Keratinocyte (primary cell): ENCODE data around the gene CNNM2. TPM values are rescaled to one million over a fixed set of nuclear protein-coding genes. Genes with fewer than 3 reads are reported as not detected.
"Not testable (repeated sequence)": the region's sequence is repeated elsewhere in the genome, so short reads cannot be mapped to it uniquely, and the experiment has no call there.

Experiments
- DNase-seq: peaks from one replicate; pipeline ENCODE4 v3.0.0-alpha.2; 2011; ENCODE audit warnings: low read depth, missing footprints, low spot score
- FAIRE-seq: peaks from 2 replicates; lab custom pipeline; 2011; peaks lifted over from hg19 to GRCh38; lab: Jason Lieb, UNC
- H2AFZ ChIP-seq: 2 replicates; pipeline ENCODE4 v1.6.0; 2012; ENCODE audit warnings: low read length, control low read depth, inconsistent platforms; ENCODE audit not compliant: control insufficient read depth
- H3K27ac ChIP-seq: 2 replicates; pipeline ENCODE4 v1.5.1; 2011; ENCODE audit warnings: low read length; ENCODE audit not compliant: control insufficient read depth, insufficient read depth
- H3K27me3 ChIP-seq: 3 replicates; pipeline ENCODE4 v1.6.0; 2011; ENCODE audit warnings: low read length; ENCODE audit not compliant: control insufficient read depth, insufficient read depth; ENCODE audit errors: extremely low read depth
- H3K36me3 ChIP-seq, 2 experiments: 2 replicates in 1 of 2; 3 replicates in 1 of 2; pipeline ENCODE4 v1.5.1; 2011; ENCODE audit warnings: low read length in 2 of 2, mild to moderate bottlenecking in 1 of 2; ENCODE audit not compliant: control insufficient read depth in 2 of 2, insufficient read depth in 2 of 2; ENCODE audit errors: extremely low read depth in 1 of 2
- H3K4me1 ChIP-seq: 3 replicates; pipeline ENCODE4 v1.5.1; 2011; ENCODE audit warnings: low read length; ENCODE audit not compliant: control insufficient read depth, insufficient read depth; ENCODE audit errors: extremely low read depth
- H3K4me2 ChIP-seq: 3 replicates; pipeline ENCODE4 v1.6.0; 2011; ENCODE audit warnings: low read depth, low read length; ENCODE audit not compliant: control insufficient read depth, insufficient read depth; ENCODE audit errors: extremely low read depth
- H3K4me3 ChIP-seq, 3 experiments: fragments of 200-600 bp in 1 of 3; sonication (generic) in 1 of 3; 2 replicates in 2 of 3; 3 replicates in 1 of 3; pipeline ENCODE4 v1.5.1; 2011 to 2016; ENCODE audit warnings: low read length in 3 of 3, mild to moderate bottlenecking in 3 of 3, control low read depth in 2 of 3, inconsistent platforms in 1 of 3, low read depth in 1 of 3, mixed read lengths in 1 of 3, mixed run types in 1 of 3, moderate library complexity in 1 of 3; ENCODE audit not compliant: control insufficient read depth in 2 of 3, insufficient read depth in 2 of 3; ENCODE audit errors: extremely low read depth in 1 of 3
- H3K79me2 ChIP-seq: 2 replicates; pipeline ENCODE4 v1.6.0; 2012; ENCODE audit warnings: low read length; ENCODE audit not compliant: control insufficient read depth, insufficient read depth
- H3K9ac ChIP-seq: 3 replicates; pipeline ENCODE4 v1.6.0; 2011; ENCODE audit warnings: low read length; ENCODE audit not compliant: control insufficient read depth, insufficient read depth; ENCODE audit errors: extremely low read depth
- H3K9me1 ChIP-seq: 3 replicates; pipeline ENCODE4 v1.6.0; 2011; ENCODE audit warnings: low read length; ENCODE audit not compliant: control insufficient read depth, insufficient read depth; ENCODE audit errors: extremely low read depth
- H3K9me3 ChIP-seq: 2 replicates; pipeline ENCODE4 v1.5.1; 2012; ENCODE audit warnings: low read depth, low read length; ENCODE audit not compliant: control insufficient read depth
- H4K20me1 ChIP-seq: 3 replicates; pipeline ENCODE4 v1.6.0; 2011; ENCODE audit warnings: low read length; ENCODE audit not compliant: control insufficient read depth, insufficient read depth; ENCODE audit errors: extremely low read depth
- EZH2 ChIP-seq: IDR thresholded peaks from one replicate; pipeline ENCODE4 v1.6.1; 2012; ENCODE audit warnings: inconsistent platforms, mild to moderate bottlenecking, low read length, moderate library complexity
- dilution Hi-C: fragments of 300-500 bp; cut with MboI; formaldehyde crosslinking; loops from one replicate; pipeline ENCODE4 v1.7.0; 2020; ENCODE audit warnings: low sequenced_read_pairs; ENCODE audit not compliant: extremely low pct_ligation_motif_present
- polyA plus RNA-seq, 5 experiments: library from polyadenylated mRNA; depleted of rRNA in 3 of 5; stranded (reverse) in 3 of 5; stranded (forward) in 1 of 5; unstranded in 1 of 5; fragments of >200 nt; gene quantifications; 1 replicate in 1 of 5; 2 replicates in 3 of 5; 3 replicates in 1 of 5; pipeline versions ENCODE4 v1.2.1 to v1.2.3, GENCODE V29; 2011 to 2012; ENCODE audit warnings: missing spikeins in 2 of 5, low read depth in 1 of 5, low replicate concordance in 1 of 5
- TF ChIP-seq, protein P1 (sequence below), 3 experiments: IDR thresholded peaks in 1 of 3; conservative IDR thresholded peaks in 1 of 3; optimal IDR thresholded peaks in 1 of 3; 2 replicates in 2 of 3; 3 replicates in 1 of 3; pipeline versions ENCODE3 to v1.5.1; 2011; ENCODE audit warnings: low read length in 3 of 3, mild to moderate bottlenecking in 3 of 3, moderate library complexity in 2 of 3, control low read depth in 1 of 3, inconsistent platforms in 1 of 3; ENCODE audit not compliant: insufficient read depth in 2 of 3; ENCODE audit errors: extremely low read depth in 1 of 3

The CNNM2 gene
- polyA plus RNA-seq, 1 donor (not counting 4 experiments of a cell fraction or from before 2014, with no cell fraction given), result 1.5 TPM

DNA sequence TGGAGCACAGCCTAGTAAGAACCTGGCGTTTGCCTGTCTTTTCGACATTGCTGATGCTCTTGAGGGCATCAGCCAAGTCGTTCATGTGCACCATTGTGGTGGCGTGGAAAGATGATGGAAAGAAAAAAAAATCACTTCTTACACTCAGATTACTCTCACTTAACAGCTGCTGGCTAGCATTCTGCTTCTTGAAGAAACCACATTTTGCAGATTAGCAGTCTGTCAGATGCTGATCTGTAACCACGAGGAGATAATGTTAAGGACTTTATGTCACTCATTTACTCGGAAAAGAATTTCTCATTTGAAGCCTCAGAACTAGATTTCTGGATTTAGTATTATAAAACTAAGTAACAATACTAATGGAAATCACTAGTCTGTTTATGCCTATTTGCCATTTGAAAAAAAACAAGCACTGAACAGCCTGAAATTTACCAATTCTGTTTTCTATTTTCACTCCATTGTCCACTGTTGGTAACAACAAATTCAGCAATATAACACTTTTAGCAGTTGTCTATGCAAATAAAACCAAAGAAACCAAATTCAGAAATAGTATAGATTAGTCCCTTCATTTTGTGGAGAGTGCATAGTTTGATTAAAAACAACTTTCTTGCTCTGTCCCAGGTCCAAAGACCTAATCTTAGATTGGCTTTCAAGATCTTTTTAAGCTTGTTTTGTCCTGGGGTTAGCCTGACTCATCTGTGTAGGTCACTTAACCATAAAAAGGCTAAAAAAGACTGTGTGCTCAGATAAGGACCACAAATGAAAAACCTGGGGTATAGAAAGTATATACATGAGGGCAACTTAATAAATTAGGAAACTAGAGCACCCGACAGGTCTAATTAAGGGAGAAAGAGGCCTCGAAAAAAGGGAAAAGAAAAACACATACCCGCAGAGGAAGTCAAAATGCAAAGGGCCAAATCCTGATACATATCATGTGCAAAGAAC, 207.5 kb downstream of the CNNM2 start:
- no peak overlapping the region for H3K9ac ChIP-seq
- no peak overlapping the region for H3K4me3 ChIP-seq
- TF ChIP-seq, protein P1, sequence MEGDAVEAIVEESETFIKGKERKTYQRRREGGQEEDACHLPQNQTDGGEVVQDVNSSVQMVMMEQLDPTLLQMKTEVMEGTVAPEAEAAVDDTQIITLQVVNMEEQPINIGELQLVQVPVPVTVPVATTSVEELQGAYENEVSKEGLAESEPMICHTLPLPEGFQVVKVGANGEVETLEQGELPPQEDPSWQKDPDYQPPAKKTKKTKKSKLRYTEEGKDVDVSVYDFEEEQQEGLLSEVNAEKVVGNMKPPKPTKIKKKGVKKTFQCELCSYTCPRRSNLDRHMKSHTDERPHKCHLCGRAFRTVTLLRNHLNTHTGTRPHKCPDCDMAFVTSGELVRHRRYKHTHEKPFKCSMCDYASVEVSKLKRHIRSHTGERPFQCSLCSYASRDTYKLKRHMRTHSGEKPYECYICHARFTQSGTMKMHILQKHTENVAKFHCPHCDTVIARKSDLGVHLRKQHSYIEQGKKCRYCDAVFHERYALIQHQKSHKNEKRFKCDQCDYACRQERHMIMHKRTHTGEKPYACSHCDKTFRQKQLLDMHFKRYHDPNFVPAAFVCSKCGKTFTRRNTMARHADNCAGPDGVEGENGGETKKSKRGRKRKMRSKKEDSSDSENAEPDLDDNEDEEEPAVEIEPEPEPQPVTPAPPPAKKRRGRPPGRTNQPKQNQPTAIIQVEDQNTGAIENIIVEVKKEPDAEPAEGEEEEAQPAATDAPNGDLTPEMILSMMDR (optimal IDR thresholded peaks at IDR 0.05 in 1 of 3, IDR thresholded peaks at IDR 0.05 in 1 of 3, conservative IDR thresholded peaks at IDR 0.05 in 1 of 3; ENCODE audit: extremely low read depth in 1 of 3, insufficient read depth in 2 of 3, low read length in 3 of 3), result no peak
- TF ChIP-seq EZH2, result no peak
- FAIRE-seq (no peak), DNase-seq (no peak)
- H3K4me2 ChIP-seq, result no peak overlapping the region
- no peaks in the 10 kb centered on the region for H4K20me1 ChIP-seq
- H3K9me1 ChIP-seq, result no peaks in the 10 kb centered on the region
- no peak overlapping the region for H2AFZ ChIP-seq
- no peaks in the 10 kb centered on the region for H3K27me3 ChIP-seq
- H3K27ac ChIP-seq, result no peak overlapping the region
- peaks cover 0 to 2% of the 10 kb centered on the region in 2 experiments for H3K36me3 ChIP-seq
- no peaks in the 10 kb centered on the region for H3K9me3 ChIP-seq
- H3K4me1 ChIP-seq, result no peaks in the 10 kb centered on the region
- dilution Hi-C loops, result no loop called here
- no peaks in the 10 kb centered on the region for H3K79me2 ChIP-seq

DNA sequence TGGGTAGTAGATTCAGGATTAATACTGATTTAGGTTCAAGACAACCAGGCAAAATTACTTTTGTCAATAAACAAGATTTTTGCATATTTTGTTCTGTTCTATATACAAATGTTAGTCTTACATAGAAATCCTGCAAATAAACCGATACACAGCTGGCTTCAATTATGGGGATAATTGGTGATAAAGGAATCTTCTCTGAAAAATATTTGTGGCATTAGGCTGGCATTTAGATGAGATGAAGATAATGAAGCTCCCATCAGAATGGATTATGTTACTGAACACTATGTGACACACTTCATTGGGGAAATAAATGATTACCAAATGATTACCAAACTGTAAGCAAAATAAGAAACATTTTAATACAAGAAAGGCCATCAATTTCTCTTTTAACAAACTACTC, 209.1 kb downstream of the CNNM2 start:
- H3K79me2 ChIP-seq, result no peaks in the 10 kb centered on the region
- TF ChIP-seq, protein P1 (optimal IDR thresholded peaks at IDR 0.05 in 1 of 3, IDR thresholded peaks at IDR 0.05 in 1 of 3, conservative IDR thresholded peaks at IDR 0.05 in 1 of 3; ENCODE audit: extremely low read depth in 1 of 3, insufficient read depth in 2 of 3, low read length in 3 of 3), result no peak
- no peak overlapping the region for H2AFZ ChIP-seq
- no peaks in the 10 kb centered on the region for H3K9me1 ChIP-seq
- H3K4me1 ChIP-seq, result no peaks in the 10 kb centered on the region
- H3K36me3 ChIP-seq, result peaks cover 0 to 2% of the 10 kb centered on the region in 2 experiments
- no peaks in the 10 kb centered on the region for H3K27me3 ChIP-seq
- no peak overlapping the region for H3K9ac ChIP-seq
- no peak overlapping the region for H3K27ac ChIP-seq
- DNase-seq (no peak), FAIRE-seq (no peak)
- dilution Hi-C loops, result no loop called here
- no peaks in the 10 kb centered on the region for H3K9me3 ChIP-seq
- H4K20me1 ChIP-seq, result no peaks in the 10 kb centered on the region
- no peak overlapping the region for H3K4me3 ChIP-seq
- H3K4me2 ChIP-seq, result no peak overlapping the region

DNA sequence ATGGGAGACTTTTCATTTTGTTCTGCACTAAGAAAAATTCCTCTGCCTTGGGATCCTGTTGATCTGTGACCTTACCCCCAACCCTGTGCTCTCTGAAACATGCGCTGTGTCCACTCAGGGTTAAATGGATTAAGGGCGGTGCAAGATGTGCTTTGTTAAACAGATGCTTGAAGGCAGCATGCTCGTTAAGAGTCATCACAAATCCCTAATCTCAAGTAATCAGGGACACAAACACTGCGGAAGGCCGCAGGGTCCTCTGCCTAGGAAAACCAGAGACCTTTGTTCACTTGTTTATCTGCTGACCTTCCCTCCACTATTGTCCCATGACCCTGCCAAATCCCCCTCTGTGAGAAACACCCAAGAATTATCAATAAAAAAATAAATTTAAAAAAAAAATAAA, 212.1 kb downstream of the CNNM2 start:
- FAIRE-seq, H3K9me1 ChIP-seq: not testable (repeated sequence)

More for the DNA sequence above, 212.1 kb downstream of the CNNM2 start:
- DNase-seq, H3K9me3 ChIP-seq, H2AFZ ChIP-seq, H3K9ac ChIP-seq, H3K4me2 ChIP-seq, H3K36me3 ChIP-seq, H3K4me3 ChIP-seq, H3K27ac ChIP-seq, H3K4me1 ChIP-seq, H3K27me3 ChIP-seq, H4K20me1 ChIP-seq, H3K79me2 ChIP-seq, dilution Hi-C loops: not testable (repeated sequence)
